ENCODE data around the gene PIGQ. TPM values are rescaled to one million over a fixed set of nuclear protein-coding genes. Genes with fewer than 3 reads are reported as not detected.
A peak's percentile ranks its signal among the peaks of the same experiment; 100 is the strongest.

The PIGQ gene
- polyA plus RNA-seq, 2 of the 4 experiments (the other 2 are of a cell fraction) = 13.2 to 31.2 TPM

DNA sequence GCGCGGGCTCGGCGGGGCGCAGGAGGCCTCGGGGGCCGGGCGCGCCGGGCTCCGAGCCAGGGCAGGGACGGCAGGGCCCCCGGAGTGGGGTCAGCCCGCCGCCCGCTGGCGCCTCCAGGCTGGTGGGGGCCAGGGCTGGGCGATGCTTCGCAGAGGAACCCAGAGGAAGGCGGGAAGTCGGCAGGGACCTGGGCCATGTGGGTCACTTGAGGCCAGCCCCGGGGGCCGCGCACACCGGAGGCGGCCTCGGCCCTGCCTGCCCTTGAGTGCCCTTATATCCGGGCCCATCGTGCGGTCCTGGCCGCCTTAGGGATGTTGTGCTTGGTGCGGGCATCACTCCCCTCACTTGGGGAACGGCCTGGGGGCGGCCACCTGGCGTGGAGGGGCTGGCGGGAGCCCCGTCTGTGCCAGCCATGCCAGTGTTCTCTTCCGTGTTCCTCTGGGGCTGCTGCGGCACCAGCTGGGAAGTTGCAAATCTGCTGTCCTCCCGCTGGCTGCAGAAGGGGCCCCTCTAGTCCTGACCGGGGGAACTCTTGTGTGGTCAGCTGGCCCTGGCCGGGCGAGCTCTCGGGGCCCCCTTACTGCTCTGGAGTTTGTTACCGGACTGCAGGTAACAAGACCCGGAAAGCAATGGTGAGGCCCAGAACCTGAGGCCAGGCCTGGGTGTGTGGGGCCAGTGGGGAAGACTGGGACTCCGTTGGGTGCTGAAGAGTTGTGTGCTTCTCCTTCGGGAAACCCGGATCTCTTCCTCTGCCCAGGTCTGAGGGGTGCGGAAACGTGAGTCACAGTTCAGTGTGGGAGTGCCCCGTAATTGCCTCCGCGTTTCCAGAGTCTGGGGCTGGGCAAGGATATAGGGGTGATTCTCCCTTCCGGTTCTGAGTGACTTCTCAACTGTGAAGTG lies 41.4 kb upstream of the PIGQ start:
- TF ChIP-seq FOSL2 (IDR thresholded peaks at IDR 0.05) (no peak), FOSL2 (CRISPR knock-in tag; IDR thresholded peaks at IDR 0.05) (peak; percentile 52), EP300 (IDR thresholded peaks at IDR 0.05) (no peak), RAD21 (conservative IDR thresholded peaks at IDR 0.05 in 1 of 2, IDR thresholded peaks at IDR 0.05 in 1 of 2) (no peak), ESRRA (IDR thresholded peaks at IDR 0.05; ENCODE audit: borderline replicate concordance, low read length) (no peak), CBX8 (IDR thresholded peaks at IDR 0.05) (no peak), JUNB (IDR thresholded peaks at IDR 0.05) (no peak), MYC (IDR thresholded peaks at IDR 0.05; ENCODE audit: borderline replicate concordance, low read length) (peak; percentile 15; the same call in 1 of the 2 replicates), SMC3 (IDR thresholded peaks at IDR 0.05) (no peak), SREBF2 (IDR thresholded peaks at IDR 0.05) (no peak), FOSB (CRISPR knock-in tag; IDR thresholded peaks at IDR 0.05) (no peak)
- TF ChIP-seq, protein P1, sequence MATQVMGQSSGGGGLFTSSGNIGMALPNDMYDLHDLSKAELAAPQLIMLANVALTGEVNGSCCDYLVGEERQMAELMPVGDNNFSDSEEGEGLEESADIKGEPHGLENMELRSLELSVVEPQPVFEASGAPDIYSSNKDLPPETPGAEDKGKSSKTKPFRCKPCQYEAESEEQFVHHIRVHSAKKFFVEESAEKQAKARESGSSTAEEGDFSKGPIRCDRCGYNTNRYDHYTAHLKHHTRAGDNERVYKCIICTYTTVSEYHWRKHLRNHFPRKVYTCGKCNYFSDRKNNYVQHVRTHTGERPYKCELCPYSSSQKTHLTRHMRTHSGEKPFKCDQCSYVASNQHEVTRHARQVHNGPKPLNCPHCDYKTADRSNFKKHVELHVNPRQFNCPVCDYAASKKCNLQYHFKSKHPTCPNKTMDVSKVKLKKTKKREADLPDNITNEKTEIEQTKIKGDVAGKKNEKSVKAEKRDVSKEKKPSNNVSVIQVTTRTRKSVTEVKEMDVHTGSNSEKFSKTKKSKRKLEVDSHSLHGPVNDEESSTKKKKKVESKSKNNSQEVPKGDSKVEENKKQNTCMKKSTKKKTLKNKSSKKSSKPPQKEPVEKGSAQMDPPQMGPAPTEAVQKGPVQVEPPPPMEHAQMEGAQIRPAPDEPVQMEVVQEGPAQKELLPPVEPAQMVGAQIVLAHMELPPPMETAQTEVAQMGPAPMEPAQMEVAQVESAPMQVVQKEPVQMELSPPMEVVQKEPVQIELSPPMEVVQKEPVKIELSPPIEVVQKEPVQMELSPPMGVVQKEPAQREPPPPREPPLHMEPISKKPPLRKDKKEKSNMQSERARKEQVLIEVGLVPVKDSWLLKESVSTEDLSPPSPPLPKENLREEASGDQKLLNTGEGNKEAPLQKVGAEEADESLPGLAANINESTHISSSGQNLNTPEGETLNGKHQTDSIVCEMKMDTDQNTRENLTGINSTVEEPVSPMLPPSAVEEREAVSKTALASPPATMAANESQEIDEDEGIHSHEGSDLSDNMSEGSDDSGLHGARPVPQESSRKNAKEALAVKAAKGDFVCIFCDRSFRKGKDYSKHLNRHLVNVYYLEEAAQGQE (IDR thresholded peaks at IDR 0.05) = no peak
- TF ChIP-seq, protein P2, sequence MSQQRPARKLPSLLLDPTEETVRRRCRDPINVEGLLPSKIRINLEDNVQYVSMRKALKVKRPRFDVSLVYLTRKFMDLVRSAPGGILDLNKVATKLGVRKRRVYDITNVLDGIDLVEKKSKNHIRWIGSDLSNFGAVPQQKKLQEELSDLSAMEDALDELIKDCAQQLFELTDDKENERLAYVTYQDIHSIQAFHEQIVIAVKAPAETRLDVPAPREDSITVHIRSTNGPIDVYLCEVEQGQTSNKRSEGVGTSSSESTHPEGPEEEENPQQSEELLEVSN (IDR thresholded peaks at IDR 0.05; ENCODE audit: borderline replicate concordance, low read depth) = peak; percentile 83
- TF ChIP-seq, protein P3, sequence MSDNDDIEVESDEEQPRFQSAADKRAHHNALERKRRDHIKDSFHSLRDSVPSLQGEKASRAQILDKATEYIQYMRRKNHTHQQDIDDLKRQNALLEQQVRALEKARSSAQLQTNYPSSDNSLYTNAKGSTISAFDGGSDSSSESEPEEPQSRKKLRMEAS (IDR thresholded peaks at IDR 0.05) = peak; percentile 75
- 4% methylated on average over 9 of the region's 55 CpGs for WGBS (ENCODE audit: missing lambda C conversion rate)
- POLR2A ChIA-PET = interaction anchor here (1.3 kb wide), 1 partner anchor 103 kb away, joined by 4 read pairs; the partner anchor contains the start of gene RAB11FIP3
- DNase-seq (ENCODE audit: low read depth in 1 of 2, low spot score in 1 of 2) (peak in 1 of 2 experiments; percentile 36), ATAC-seq (peak; percentile 7 to 8), FAIRE-seq (no peak)
- H3K4me1 ChIP-seq = peaks cover 35% of the 10 kb centered on the region
- H3K9me3 ChIP-seq = no peaks in the 10 kb centered on the region
- H3K4me3 ChIP-seq = peak overlapping the region; percentile 96
- H3K4me2 ChIP-seq = peak overlapping the region; percentile 89
- H3K27ac ChIP-seq = peak overlapping the region; percentile 95 to 97
- CTCF ChIA-PET = interaction anchor here (0.9 to 1.3 kb wide), 5 partner anchors 11 to 422 kb away, joined by 3 to 4 read pairs (median 3); no protein-coding TSS in a partner anchor

DNA sequence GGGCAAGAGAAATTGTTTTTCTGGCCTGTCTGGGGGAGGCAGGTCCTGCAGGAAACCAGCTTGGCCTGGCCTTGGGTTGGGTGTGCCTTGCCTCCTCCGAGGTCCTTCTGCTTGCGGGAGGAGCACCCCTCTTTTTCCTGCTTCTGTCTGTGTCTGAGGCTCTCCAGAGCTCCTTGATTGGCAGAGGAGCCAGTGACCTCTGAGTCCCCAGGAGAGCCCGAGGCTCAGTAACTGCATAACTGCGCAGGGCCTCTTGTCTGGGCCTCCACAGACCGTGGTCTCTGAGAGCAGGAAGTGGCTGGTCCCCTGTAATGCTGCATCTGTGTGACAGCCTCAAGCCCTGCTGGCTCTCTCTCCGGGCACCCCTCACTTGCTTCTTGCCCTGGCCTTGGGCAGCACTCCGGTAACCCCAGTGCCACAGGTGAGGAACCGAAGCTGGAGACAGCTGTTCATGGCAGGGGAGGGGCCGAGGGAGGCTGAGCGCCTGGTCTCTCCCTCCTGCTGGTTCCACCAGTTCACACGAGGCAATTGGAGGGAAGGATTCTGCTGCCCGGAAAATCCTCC lies 40.7 kb upstream of the PIGQ start:
- TF ChIP-seq HOXA7 (CRISPR knock-in tag; IDR thresholded peaks at IDR 0.05) (no peak), HOXB13 (CRISPR knock-in tag; IDR thresholded peaks at IDR 0.05; ENCODE audit: low read depth) (no peak), JUNB (IDR thresholded peaks at IDR 0.05) (no peak), GATA3 (IDR thresholded peaks at IDR 0.05; ENCODE audit: borderline replicate concordance) (no peak), CHD2 (IDR thresholded peaks at IDR 0.05; ENCODE audit: low read length, partially characterized antibody) (no peak), CEBPB (IDR thresholded peaks at IDR 0.05) (no peak), NR3C1 (IDR thresholded peaks at IDR 0.05) (no peak), SREBF2 (IDR thresholded peaks at IDR 0.05) (no peak), POLR2A (IDR thresholded peaks at IDR 0.05; ENCODE audit: low read length) (no peak), POLR2AphosphoS2 (conservative IDR thresholded peaks at IDR 0.05; ENCODE audit: low read length) (no peak), KDM1A (IDR thresholded peaks at IDR 0.05; ENCODE audit: low read depth) (no peak), EHF (CRISPR knock-in tag; IDR thresholded peaks at IDR 0.05) (no peak)
- TF ChIP-seq, protein P4, sequence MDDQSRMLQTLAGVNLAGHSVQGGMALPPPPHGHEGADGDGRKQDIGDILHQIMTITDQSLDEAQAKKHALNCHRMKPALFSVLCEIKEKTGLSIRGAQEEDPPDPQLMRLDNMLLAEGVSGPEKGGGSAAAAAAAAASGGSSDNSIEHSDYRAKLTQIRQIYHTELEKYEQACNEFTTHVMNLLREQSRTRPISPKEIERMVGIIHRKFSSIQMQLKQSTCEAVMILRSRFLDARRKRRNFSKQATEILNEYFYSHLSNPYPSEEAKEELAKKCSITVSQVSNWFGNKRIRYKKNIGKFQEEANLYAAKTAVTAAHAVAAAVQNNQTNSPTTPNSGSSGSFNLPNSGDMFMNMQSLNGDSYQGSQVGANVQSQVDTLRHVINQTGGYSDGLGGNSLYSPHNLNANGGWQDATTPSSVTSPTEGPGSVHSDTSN (IDR thresholded peaks at IDR 0.05) = no peak
- CTCF ChIA-PET = interaction anchor here (0.9 to 3.2 kb wide), 4 partner anchors 11 to 422 kb away, joined by 3 to 11 read pairs (median 4); no protein-coding TSS in a partner anchor
- Histone ChIP-seq H3K27ac (peak overlapping the region; percentile 95 to 97), H3K4me1 (peaks cover 42% of the 10 kb centered on the region), H3K9me3 (no peaks in the 10 kb centered on the region), H3K4me2 (peak overlapping the region; percentile 89), H3K4me3 (peak overlapping the region; percentile 96)
- ATAC-seq = no peak
- 63% methylated on average over 9 of the region's 12 CpGs for WGBS (ENCODE audit: missing lambda C conversion rate)
- FAIRE-seq = no peak
- no peak for DNase-seq (ENCODE audit: low read depth in 1 of 2, low spot score in 1 of 2)
- POLR2A ChIA-PET = no interaction called here
